NB4 (cell line): Measurements from ENCODE around the gene SLCO1C1.

Source experiments
- MYC ChIP-seq: IDR thresholded peaks from 2 replicates; pipeline ENCODE4 v1.6.1; 2011; ENCODE audit warnings: low read depth, low read length
- POLR2A ChIP-seq: IDR thresholded peaks from 2 replicates; pipeline ENCODE4 v1.6.1; 2011; ENCODE audit warnings: mild to moderate bottlenecking; ENCODE audit not compliant: insufficient read length; ENCODE audit errors: extremely low read depth
- TF ChIP-seq, protein P1 (sequence below): IDR thresholded peaks from 2 replicates; pipeline ENCODE4 v1.6.1; 2011; ENCODE audit warnings: low read depth, low read length
- TF ChIP-seq, protein P2 (sequence below): IDR thresholded peaks from one replicate; pipeline ENCODE4 v1.5.1; 2012; ENCODE audit warnings: low read depth, low read length

DNA sequence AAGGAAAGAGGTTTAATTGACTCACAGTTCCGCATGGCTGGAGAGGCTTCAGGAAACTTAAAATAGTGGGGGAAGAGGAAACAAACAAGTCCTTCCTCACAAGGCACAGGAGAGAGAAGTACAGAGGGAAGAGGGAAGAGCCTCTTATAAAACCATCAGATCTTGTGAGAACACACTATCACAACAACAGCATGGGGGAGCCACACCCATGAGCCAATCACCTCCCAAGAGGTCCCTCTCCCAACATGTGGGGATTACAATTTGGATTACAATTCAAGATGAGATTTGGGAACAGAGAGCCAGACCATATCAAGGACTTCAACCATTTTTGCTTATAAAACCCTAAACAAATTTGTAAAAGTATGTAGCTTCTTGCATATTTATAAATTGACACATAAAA, 45.8 kb downstream of the SLCO1C1 start:
- TF ChIP-seq, protein P1, sequence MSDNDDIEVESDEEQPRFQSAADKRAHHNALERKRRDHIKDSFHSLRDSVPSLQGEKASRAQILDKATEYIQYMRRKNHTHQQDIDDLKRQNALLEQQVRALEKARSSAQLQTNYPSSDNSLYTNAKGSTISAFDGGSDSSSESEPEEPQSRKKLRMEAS: no peak
- TF ChIP-seq, protein P2, sequence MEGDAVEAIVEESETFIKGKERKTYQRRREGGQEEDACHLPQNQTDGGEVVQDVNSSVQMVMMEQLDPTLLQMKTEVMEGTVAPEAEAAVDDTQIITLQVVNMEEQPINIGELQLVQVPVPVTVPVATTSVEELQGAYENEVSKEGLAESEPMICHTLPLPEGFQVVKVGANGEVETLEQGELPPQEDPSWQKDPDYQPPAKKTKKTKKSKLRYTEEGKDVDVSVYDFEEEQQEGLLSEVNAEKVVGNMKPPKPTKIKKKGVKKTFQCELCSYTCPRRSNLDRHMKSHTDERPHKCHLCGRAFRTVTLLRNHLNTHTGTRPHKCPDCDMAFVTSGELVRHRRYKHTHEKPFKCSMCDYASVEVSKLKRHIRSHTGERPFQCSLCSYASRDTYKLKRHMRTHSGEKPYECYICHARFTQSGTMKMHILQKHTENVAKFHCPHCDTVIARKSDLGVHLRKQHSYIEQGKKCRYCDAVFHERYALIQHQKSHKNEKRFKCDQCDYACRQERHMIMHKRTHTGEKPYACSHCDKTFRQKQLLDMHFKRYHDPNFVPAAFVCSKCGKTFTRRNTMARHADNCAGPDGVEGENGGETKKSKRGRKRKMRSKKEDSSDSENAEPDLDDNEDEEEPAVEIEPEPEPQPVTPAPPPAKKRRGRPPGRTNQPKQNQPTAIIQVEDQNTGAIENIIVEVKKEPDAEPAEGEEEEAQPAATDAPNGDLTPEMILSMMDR: no peak
- no peak for TF ChIP-seq POLR2A
- TF ChIP-seq MYC: no peak
